AG04450 (cell line): Measurements from ENCODE around the gene CHRND. TPM values are rescaled to one million over a fixed set of nuclear protein-coding genes. Genes with fewer than 3 reads are reported as not detected.

Experiments used
- CTCF ChIA-PET: fragments of 300-600, 350-600 bp; formaldehyde crosslinking; extraction: SDS; loops from one replicate; lab custom pipeline; 2022; ENCODE audit warnings: antibody characterized with exemption, inconsistent platforms; lab: Charles Lee
- POLR2A ChIA-PET: fragments of 350-600 bp; formaldehyde crosslinking; extraction: SDS; loops from one replicate; lab custom pipeline; 2021; ENCODE audit warnings: antibody characterized with exemption, inconsistent platforms; lab: Yijun Ruan, JAX
- DNase-seq: peaks from one replicate; pipeline ENCODE4 v3.0.0-alpha.2; 2011; ENCODE audit warnings: low read depth, low spot score
- H3K27ac ChIP-seq: one replicate; pipeline ENCODE4 v1.5.1; 2012; ENCODE audit warnings: low read depth, low read length, control low read depth
- H3K27me3 ChIP-seq: one replicate; pipeline ENCODE4 v1.6.0; 2012; ENCODE audit warnings: low read length; ENCODE audit not compliant: control insufficient read depth, insufficient read depth
- H3K4me3 ChIP-seq: 2 replicates; pipeline ENCODE4 v1.5.1; 2011; ENCODE audit warnings: mild to moderate bottlenecking, low read depth, low read length, control low read depth
- H3K9me3 ChIP-seq: 2 replicates; pipeline ENCODE4 v1.5.1; 2012; ENCODE audit warnings: low read length; ENCODE audit not compliant: control insufficient read depth, insufficient read depth
- polyA plus RNA-seq: library from polyadenylated mRNA; depleted of rRNA; stranded (reverse); fragments of >200 nt; gene quantifications from 2 replicates; pipeline ENCODE4 v1.2.3, GENCODE V29; 2011
- TF ChIP-seq, protein P1 (sequence below): IDR thresholded peaks from 2 replicates; pipeline ENCODE4 v1.5.1; 2011; ENCODE audit warnings: low read depth, low read length, control low read depth, inconsistent platforms

Gene CHRND
- polyA plus RNA-seq, 1 experiment: not detected

DNA sequence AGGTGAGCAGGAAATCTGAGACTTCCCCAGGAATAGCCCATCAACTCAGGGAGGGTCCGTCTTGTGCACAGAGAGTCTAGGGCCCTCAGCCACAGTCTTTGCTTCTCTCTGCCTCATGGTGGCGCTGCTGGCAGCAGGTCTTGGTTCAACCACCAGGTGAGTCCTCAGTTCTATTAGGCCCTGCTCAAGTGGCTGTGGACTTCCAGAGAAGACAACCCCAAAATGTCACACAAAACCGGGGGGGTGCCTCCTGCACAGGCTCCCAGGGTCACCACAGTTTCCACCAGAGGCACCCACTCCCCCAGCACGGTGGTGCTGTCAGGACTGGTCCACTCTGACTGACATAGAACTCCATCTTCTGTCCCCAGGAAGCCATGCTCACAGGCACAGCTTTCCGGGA, 11.1 kb downstream of the CHRND start:
- DNase-seq: no peak
- Histone ChIP-seq H3K4me3 (no peak overlapping the region), H3K27me3 (peaks cover 13% of the 10 kb centered on the region), H3K9me3 (peaks cover 8% of the 10 kb centered on the region), H3K27ac (no peak overlapping the region)
- ChIA-PET CTCF (interaction anchor here (1.6 kb wide), 1 partner anchor 15 kb away, joined by 3 read pairs; no protein-coding TSS in a partner anchor), POLR2A (no interaction called here)
- TF ChIP-seq, protein P1, sequence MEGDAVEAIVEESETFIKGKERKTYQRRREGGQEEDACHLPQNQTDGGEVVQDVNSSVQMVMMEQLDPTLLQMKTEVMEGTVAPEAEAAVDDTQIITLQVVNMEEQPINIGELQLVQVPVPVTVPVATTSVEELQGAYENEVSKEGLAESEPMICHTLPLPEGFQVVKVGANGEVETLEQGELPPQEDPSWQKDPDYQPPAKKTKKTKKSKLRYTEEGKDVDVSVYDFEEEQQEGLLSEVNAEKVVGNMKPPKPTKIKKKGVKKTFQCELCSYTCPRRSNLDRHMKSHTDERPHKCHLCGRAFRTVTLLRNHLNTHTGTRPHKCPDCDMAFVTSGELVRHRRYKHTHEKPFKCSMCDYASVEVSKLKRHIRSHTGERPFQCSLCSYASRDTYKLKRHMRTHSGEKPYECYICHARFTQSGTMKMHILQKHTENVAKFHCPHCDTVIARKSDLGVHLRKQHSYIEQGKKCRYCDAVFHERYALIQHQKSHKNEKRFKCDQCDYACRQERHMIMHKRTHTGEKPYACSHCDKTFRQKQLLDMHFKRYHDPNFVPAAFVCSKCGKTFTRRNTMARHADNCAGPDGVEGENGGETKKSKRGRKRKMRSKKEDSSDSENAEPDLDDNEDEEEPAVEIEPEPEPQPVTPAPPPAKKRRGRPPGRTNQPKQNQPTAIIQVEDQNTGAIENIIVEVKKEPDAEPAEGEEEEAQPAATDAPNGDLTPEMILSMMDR: peak; percentile 24

DNA sequence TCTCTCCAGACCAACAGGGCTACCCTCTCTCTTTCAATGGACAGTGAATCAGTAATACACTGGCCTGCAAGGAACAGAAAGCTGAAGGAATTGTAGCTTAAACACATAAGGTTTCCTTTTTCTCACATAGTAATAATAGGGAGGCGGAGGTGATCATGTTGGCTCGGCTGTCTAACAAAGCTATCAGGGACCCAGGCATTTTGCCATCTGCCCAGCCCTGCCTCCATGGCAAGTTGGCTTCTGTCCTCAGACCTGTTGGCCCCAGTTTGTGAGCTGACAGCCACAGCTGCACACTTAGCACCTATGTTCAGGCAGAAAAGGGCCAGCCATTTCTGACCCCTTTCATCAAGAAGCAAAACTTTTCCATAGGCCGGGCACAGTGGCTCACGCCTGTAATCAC, 11.5 kb downstream of the CHRND start:
- DNase-seq: no peak
- Histone ChIP-seq H3K9me3 (peaks cover 8% of the 10 kb centered on the region), H3K27me3 (peaks cover 13% of the 10 kb centered on the region), H3K27ac (no peak overlapping the region), H3K4me3 (no peak overlapping the region)
- ChIA-PET POLR2A (interaction anchor here (0.6 kb wide), 1 partner anchor 363 kb away, joined by 3 read pairs; no protein-coding TSS in a partner anchor), CTCF (interaction anchor here (0.6 to 1.6 kb wide), 2 partner anchors 15 to 380 kb away, joined by 3 read pairs; no protein-coding TSS in a partner anchor)
- TF ChIP-seq, protein P1: no peak

DNA sequence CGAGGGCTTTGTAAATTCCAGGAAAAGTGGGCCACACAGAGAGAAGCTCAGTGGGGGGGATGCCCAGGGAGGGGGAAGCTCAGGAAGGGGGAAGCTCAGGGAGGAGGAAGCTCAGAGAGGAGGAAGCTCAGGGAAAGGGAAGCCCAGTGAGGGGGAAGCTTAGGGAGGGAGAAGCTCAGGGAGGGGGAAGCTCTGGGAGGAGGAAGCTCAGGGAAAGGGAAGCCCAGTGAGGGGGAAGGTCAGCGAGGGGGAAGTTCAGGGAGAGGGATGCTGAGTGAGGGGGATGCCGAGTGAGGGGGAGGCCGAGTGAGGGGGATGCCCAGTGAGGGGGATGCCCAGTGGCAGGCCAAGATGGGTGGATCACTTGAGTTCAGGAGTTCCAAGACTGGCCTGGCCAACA, 12.7 kb downstream of the CHRND start:
- Histone ChIP-seq H3K27me3 (peaks cover 13% of the 10 kb centered on the region), H3K4me3 (no peak overlapping the region), H3K9me3 (peaks cover 8% of the 10 kb centered on the region), H3K27ac (no peak overlapping the region)
- TF ChIP-seq, protein P1: no peak
- POLR2A ChIA-PET: no interaction called here
- DNase-seq: no peak
- CTCF ChIA-PET: interaction anchor here (1.3 kb wide), 1 partner anchor 18 kb away, joined by 9 read pairs; no protein-coding TSS in a partner anchor

DNA sequence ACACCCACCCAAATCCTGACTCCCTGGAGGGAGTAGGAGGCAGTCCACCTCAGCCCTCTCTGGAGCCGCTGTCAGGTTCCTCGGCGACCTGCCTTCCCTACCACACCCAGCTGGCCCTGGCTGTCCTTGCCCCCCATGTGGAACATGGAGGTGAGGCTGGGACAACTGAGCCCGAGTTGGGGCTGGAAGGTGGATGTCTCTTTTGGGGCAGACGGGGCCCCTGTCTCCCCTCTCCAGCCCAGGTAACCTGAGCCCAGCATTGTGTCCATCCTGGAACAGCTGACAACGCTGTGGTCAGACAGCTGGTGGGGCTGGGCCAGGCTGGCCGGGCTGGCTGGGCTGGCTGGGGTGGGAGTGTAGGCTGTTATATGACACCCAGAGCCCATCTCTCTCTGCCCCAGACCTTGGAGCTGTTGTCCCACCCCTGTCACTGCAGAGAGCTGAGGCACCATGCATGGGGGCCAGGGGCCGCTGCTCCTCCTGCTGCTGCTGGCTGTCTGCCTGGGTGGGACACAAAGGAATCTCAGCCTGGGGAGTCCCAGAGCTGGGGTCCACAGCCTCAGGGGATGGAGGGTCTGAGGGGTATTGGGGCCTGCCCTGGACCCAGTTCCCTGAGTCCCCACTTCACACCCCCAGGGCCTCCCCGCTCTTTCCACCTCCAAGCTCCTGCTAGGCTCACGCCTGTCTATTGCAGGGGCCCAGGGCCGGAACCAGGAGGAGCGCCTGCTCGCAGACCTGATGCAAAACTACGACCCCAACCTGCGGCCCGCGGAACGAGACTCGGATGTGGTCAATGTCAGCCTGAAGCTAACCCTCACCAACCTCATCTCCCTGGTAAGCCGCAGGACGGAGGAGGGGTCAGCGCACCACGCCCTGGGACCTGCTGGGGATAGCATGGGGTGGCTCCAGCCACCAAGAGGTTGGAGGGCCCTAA, 13.6 kb downstream of the CHRND start, which contains the start of gene CHRNG:
Gene CHRNG (plus strand): TSS at position 395 of the 934 bp plus-strand sequence. CDS start 56 bp downstream, at position 451.
- Histone ChIP-seq H3K27ac (no peak within 1 kb of the TSS), H3K27me3 (peaks cover 10% of the 10 kb centered on the region), H3K9me3 (peaks cover 8% of the 10 kb centered on the region), H3K4me3 (no peak within 1 kb of the TSS)
- TF ChIP-seq, protein P1: no peak
- CTCF ChIA-PET: interaction anchor here (1.3 kb wide), 1 partner anchor 19 kb away, joined by 9 read pairs; no protein-coding TSS in a partner anchor
- no peak for DNase-seq
- POLR2A ChIA-PET: no interaction called here
